HTR-8/SVneo (cell line): ENCODE results near the gene BTNL8.

ENCODE experiments used
- DNase-seq: peaks from one replicate; pipeline ENCODE4 v3.0.0; 2011; ENCODE audit warnings: low spot score, mixed read lengths; ENCODE audit not compliant: insufficient read length
- FAIRE-seq: peaks from 2 replicates; lab custom pipeline; 2011; peaks lifted over from hg19 to GRCh38; lab: Jason Lieb, UNC

BTNL8 gene

DNA sequence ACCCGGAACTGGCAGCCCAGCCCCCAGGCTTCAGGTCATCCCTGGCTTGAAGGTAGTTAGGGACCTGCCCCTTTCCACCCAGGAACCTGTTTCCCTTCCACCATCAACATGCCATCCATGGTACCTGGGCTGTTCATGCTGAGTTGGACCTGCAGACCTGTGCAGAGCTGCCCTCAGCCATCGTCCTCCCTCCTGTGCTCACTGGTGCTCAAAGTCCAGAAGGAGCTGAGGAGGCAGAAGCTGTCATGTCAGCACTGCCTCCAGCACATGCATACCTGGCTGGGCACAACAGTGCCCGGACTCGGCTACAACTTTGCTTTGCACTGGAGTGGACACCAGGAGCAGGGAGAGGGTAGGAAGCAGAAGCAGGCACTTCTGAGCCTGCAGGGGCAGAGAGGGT, 36.2 kb downstream of the BTNL8 start:
- FAIRE-seq (no peak), DNase-seq (no peak)

DNA sequence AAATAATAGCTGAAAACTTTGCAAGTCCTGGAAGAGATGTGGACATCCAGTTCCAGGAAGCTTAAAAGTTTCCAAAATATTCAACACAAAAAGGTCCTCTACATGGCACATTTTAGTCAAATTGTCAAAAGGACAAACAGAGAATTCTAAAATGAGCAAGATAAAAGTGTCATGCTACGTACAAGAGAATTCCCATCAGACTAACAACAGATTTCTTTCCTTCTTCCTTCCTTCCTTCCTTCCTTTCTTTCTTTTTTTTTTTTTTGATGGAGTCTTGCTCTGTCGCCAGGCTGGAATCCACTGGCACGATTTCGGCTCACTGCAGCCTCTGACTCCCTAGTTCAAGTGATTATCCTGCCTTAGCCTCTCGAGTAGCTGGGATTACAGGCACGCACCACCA, 39.3 kb downstream of the BTNL8 start:
- DNase-seq (no peak), FAIRE-seq (no peak)

DNA sequence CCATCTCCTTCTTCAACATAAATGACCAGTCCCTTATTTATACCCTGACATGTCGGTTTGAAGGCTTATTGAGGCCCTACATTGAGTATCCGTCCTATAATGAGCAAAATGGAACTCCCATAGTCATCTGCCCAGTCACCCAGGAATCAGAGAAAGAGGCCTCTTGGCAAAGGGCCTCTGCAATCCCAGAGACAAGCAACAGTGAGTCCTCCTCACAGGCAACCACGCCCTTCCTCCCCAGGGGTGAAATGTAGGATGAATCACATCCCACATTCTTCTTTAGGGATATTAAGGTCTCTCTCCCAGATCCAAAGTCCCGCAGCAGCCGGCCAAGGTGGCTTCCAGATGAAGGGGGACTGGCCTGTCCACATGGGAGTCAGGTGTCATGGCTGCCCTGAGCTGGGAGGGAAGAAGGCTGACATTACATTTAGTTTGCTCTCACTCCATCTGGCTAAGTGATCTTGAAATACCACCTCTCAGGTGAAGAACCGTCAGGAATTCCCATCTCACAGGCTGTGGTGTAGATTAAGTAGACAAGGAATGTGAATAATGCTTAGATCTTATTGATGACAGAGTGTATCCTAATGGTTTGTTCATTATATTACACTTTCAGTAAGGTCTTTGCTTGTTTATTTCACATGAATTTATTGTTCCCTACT, 51.5 kb downstream of the BTNL8 start:
- no peak for FAIRE-seq
- DNase-seq, result no peak

DNA sequence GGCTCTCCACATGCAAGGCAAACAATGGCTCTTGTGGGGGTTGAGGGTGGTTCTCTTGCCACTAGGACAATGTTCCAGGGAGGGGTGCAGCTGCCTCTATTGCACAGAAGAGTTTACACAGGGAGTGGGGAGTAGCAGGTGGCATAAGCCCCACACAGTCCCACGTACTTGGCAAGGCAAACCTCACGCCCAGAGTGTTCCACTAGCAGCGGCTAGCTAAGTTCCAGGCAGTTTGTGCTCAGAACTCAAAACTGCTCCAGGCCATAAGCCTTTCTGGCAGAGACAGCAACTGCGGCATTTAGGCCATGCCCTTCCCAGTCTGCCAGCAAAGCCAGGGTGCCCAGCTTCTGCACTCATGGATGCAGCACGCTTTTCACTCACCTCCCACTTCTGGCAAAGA, 60.7 kb downstream of the BTNL8 start:
- FAIRE-seq, result no peak

DNA sequence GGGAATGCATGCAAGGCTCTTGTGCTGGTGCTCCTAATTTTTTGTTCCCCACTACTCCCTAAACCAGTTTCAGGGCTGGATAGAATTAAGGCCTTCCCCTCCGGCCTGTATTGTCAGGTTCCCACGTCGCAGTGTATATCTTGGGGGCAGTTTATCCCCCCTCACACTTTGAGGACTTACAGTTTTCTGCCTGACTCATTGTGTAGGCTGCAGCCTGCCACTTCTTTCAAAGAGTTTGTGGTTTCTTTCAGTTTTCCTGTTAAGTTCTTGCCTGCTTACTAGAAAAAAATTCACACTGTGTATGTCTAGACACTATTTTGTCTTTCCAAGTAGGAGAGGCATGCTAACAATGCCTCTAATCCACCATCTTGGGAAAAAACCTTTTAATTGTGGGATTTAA, 61.2 kb downstream of the BTNL8 start:
- DNase-seq (no peak), FAIRE-seq (no peak)

More for the DNA sequence above, 60.7 kb downstream of the BTNL8 start:
- DNase-seq, result no peak

DNA sequence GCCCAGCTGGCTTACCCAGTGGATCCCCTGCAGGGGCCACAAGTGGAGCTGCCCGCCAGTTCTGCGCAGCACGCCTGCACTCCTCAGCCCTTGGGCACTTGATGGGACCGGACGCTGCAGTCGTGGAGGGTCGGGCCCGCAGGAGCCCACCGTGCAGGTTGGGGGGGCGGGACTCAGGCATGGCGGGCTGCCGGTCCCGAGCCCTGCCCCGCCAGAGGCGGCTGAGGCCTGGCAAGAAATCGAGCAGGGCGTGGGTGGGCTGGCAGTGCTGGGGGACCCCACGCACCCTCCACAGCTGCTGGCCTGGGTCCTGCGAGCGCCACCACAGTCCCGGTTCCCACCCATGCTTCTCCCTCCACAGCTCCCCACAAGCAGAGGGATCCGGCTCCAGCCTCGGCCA, 70.4 kb downstream of the BTNL8 start:
- DNase-seq (no peak), FAIRE-seq (no peak)

DNA sequence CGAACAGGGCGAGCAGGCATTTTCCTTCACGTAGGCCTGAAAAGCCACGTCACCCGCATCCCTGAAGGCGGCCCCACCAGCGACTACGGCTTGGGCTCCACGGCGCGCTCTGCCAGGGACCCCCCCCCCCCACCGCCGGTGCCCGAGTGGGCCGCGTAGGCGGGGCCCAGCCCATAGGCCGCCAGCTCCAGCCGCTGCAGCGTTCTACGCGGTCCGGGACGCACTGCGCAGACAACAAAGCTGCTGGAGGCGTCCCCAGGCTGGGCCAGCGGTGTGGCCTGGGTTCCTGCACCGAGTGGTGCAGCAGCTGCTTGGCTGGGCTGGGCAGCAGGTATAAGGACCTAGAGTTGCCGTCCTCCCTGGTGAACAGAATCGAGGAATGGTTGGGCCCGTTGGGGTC, 71.4 kb downstream of the BTNL8 start:
- no peak for DNase-seq
- no peak for FAIRE-seq

DNA sequence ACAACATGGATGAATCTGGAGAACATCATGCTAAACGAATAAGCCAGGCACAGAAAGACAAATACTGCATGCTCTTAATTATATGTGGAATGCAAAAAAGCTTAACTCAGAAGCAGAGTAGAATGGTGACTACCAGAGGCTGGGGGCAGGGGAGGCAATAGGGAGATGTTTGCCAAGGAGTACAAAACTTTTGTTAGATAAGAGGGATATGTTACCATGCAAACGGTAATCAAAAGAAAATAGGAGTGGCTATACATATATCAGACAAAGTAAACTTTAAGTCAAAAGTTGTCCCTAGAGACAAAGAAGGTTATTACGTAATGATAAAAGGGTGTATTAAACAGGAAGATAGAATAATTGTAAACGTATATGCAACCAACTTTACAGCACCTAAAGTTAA, 71.9 kb downstream of the BTNL8 start:
- DNase-seq, result no peak
- FAIRE-seq, result no peak

DNA sequence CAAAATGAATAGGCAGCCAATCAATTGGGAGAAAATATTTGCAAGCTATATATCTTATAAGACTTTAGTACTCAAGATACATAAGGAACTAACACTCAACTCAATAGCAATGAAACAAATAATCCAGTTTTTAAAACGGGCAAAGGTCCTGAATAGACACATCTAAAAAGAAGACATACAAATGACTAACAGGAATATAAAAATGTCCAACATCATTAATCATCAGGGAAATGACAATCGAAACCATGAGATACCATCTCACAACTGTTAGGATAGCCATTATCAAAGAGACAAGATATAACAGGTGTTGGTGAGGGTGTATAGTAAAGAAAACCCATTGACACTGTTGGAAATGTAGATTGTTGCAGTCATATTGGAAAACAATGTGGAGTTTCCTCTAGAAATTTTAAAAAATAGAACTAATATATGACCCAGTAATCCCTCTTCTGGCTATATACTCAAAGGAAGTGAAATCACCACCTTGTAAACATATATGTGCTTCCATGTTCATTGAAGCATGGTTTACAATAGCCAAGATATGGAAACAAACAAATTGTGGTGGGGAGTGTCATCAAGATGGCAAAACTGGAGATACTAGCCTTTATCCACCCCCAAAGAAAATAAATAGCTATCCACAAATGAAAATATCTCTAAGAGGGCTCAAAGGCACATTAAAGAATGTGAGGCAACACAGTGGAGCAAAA, 75.8 kb downstream of the BTNL8 start:
- no peak for FAIRE-seq
- DNase-seq, result no peak

DNA sequence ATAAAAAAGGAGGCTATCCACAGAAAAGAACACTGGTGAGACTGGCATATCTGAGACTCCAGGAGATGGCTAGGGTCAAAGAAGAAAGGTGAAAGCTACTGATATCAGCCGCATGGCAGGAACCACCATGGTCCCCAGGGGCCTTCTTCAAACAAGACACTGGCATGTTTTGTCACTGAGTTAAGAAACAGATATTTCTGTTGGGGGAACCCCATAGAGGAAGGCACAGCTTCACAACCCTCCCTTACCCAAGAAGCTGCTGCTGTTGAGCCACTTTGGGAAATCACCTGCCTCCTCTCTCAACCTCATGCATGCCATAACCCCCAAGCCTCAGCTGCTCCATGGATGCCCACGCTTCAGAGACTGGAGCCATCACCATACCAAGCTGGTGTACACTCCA, 76.4 kb downstream of the BTNL8 start:
- DNase-seq, result no peak
- no peak for FAIRE-seq

DNA sequence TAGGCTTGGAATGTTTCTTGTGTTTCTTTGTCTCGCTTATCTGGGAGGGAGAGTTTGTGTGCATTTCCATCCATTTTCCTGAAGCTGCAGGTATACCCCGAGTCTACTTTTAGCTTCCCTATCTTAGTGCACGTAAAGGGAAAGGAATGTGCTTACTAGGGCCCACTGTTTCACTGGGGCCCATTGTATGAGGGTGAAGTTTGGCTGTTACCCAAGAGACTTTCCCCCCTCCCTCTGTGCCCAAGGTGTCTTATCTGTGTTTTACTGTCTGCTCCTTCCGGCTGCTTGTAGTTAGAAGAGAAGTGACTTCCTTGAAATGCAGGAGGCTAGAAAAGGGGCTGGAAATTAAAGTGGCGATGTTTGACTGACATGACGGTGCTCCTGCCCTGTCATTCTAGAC, 77.6 kb downstream of the BTNL8 start:
- no peak for FAIRE-seq
- DNase-seq, result no peak

DNA sequence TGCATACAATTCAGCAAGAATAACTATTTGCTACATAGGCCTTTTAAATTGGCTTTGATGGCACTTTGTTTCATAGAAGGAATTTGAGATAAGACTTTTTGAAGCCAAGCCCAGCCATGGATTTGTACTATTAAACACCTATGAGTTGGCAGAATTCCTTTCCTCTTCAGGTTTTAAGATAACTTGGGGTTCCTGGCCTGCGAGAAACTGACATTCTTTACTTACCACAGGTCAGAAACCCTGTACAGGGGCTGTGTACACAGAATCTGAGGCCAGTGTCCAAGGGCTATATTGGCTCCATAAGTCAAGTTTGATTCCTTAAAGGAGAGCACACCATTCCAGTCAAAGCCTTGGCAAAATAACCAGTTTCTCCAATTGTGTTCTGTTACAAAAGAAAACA, 78.9 kb downstream of the BTNL8 start:
- FAIRE-seq, result no peak
- no peak for DNase-seq

DNA sequence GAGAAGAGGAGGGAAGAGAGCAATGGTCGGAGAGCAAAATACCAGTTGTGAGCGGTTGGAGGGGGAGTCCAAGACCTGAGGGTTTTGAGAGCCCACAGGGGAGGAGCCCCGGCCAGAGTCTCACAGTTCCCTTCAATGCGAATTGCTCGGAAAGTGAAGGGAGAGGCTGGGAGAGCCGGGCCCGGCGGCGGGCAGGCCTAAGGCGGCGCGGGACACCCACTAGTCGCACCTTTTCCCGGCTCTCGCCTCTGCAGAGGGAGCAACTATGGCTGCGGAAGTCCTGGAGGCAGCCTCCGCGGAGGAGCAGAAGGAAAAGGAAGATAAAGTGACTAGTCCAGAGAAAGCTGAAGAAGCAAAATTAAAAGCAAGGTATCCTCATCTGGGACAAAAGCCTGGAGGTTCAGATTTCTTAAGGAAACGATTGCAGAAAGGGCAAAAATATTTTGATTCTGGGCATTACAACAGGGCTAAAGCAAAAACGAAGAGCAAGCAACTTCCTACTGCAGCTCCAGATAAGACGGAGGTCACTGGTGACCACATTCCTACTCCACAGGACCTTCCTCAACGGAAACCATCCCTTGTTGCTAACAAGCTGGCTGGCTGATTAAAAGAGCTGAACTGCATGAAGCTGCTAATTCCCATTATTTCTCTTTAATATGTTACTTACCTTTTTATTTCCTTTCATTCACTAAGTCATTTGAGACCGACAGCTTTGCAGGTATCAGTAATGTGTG, 83.2 kb downstream of the BTNL8 start:
- DNase-seq, result no peak

DNA sequence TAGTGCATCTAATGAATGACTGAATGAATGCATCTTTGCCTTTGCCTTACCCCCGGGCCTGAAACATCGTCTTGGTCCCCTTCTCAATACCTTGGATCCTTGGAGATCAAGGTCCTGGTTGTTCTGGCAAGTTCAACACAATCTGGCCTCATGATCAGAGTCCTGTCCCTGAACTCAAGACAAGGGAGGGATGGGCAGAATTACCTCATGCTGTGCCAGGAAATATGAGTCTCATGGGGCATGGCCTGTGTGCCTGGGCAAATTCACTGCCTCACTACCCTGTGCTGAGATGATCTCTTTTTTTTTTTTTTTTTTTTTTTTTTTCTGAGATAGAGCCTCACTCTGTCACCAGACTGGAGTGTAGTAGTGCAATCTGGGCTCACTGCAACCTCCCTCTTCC, 89.1 kb downstream of the BTNL8 start:
- DNase-seq, result no peak
- no peak for FAIRE-seq

More for the DNA sequence above, 83.2 kb downstream of the BTNL8 start:
- no peak for FAIRE-seq

DNA sequence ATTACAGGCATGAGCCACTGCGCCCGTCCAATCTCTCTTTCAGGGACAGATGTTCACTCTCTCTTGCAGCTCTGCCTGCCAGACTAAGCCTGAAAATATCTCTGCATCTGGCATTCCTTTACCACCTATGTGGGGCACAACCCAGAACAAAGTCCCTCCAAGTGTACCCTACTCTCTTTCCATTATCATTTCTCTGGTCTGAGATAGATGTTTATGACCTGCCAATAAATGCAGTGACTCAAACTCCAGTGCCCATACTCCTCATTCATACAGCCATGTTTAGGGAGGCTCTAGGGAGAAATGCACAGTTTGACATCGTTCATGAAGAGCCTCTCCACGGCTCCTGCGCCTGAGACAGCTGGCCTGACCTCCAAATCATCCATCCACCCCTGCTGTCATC, 89.6 kb downstream of the BTNL8 start, which contains the start of gene BTNL3:
Gene BTNL3 (plus strand): TSS at position 255 of the 400 bp plus-strand sequence. CDS start 183 bp downstream, outside the sequence.
- FAIRE-seq (no peak), DNase-seq (no peak)

DNA sequence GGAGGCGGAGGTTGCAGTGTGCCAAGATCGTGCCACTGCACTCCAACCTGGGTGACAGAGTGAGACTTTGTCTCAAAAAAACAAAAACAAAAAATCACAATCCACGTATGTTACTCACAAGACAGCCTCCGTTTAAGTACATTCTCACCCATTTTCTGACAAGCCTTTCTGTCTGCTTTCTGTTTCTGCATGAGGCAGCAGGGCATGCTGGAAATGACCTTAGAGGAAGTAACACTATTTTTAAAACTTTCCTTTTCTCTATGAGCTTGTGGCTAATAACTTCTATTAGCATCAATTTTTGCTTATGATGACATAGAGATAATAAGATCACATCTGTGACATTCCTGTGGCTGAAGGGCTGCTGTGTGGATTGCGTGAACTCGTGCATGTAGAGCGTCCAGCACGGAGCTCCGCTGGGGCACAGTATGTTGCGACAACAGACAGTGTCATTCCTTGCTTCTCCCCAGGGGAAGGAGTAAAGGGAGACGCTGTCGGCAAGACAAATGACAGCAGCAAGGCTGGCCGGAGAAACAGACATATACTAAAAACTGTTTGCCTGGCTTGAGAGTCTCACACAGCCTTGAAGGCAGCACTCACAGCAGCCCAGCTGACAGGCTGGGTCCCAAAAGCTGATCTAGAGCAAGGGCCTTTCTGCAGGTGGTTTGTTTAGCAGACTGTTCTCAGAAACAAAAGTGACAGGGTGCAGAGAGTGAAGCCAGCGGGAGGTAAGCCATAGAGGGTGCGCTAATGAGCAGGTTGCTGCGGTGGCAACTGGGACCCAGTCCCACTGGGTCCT, 91.3 kb downstream of the BTNL8 start:
- FAIRE-seq (no peak), DNase-seq (no peak)

DNA sequence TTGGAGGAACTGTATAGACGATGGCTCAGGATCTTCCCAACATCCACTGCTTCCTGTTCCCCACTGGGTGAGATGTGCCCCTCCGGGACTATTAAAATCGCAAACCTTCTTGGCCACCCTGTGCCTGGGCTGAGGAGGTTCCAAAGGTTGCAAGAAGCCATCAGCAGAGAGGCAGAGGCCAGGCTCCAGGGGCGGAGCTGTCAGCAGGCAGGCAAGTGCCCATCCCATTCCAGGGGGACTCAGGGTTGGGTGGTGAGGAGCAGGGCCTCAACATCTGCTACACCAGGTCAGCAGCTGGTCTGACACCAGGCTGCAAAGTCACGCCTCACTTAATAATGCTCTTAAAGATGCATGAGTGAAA, 91.9 kb downstream of the BTNL8 start:
- DNase-seq, result no peak
- no peak for FAIRE-seq
